OCI-LY1 (cell line): ENCODE data around the gene PLPPR2.

Experiments
- H2AFZ ChIP-seq: fragments of 200-600 bp; sonication (generic), shearing (Covaris generic); 2 replicates; pipeline ENCODE4 v1.6.0; 2014; ENCODE audit warnings: antibody characterized with exemption, mild to moderate bottlenecking, low read length
- H3F3A ChIP-seq: fragments of 200-600 bp; sonication (generic), shearing (Covaris generic); 2 replicates; pipeline ENCODE4 v1.6.0; 2014; ENCODE audit warnings: mild to moderate bottlenecking, antibody characterized with exemption, low read length, moderate library complexity; ENCODE audit not compliant: insufficient read depth
- H3K27ac ChIP-seq: fragments of 200-600 bp; sonication (generic); 2 replicates; pipeline ENCODE4 v1.5.1; 2014; ENCODE audit warnings: low read length, mixed run types, mild to moderate bottlenecking, low read depth; ENCODE audit not compliant: poor library complexity, severe bottlenecking
- H3K27me3 ChIP-seq: fragments of 200-600 bp; sonication (generic); 2 replicates; pipeline ENCODE4 v1.6.0; 2014; ENCODE audit warnings: antibody characterized with exemption, mild to moderate bottlenecking, low read length, moderate library complexity; ENCODE audit not compliant: insufficient read depth
- H3K36me3 ChIP-seq: fragments of 200-600 bp; sonication (generic); 2 replicates; pipeline ENCODE4 v1.6.1; 2014; ENCODE audit warnings: mild to moderate bottlenecking, antibody characterized with exemption, low read length, moderate library complexity, mixed read lengths; ENCODE audit not compliant: insufficient read depth
- H3K4me1 ChIP-seq: fragments of 200-600 bp; sonication (generic); 2 replicates; pipeline ENCODE4 v1.5.1; 2014; ENCODE audit warnings: mild to moderate bottlenecking, low read length, moderate library complexity; ENCODE audit not compliant: insufficient read depth, severe bottlenecking
- H3K4me2 ChIP-seq: fragments of 200-600 bp; sonication (generic), shearing (Covaris generic); 2 replicates; pipeline ENCODE4 v1.6.1; 2014; ENCODE audit warnings: low read length
- H3K4me3 ChIP-seq: fragments of 200-600 bp; sonication (generic); 2 replicates; pipeline ENCODE4 v1.5.1; 2014; ENCODE audit warnings: low read length, low read depth, mild to moderate bottlenecking, mixed read lengths; ENCODE audit not compliant: poor library complexity, severe bottlenecking
- H3K79me2 ChIP-seq: fragments of 200-600 bp; shearing (Covaris generic); 2 replicates; pipeline ENCODE4 v1.6.1; 2016; ENCODE audit warnings: mixed run types, low read length, mixed read lengths; ENCODE audit not compliant: insufficient read depth
- H3K9ac ChIP-seq: fragments of 200-600 bp; sonication (generic), shearing (Covaris generic); 2 replicates; pipeline ENCODE4 v1.6.1; 2014; ENCODE audit warnings: mild to moderate bottlenecking, low read length, mixed read lengths
- H3K9me2 ChIP-seq: fragments of 200-600 bp; sonication (generic), shearing (Covaris generic); 2 replicates; pipeline ENCODE4 v1.6.1; 2014; ENCODE audit warnings: low read depth, mild to moderate bottlenecking, low read length, mixed read lengths
- H3K9me3 ChIP-seq: fragments of 200-600 bp; shearing (Covaris generic); 2 replicates; pipeline ENCODE4 v1.6.1; 2014; ENCODE audit warnings: low read length, mixed read lengths
- H4K20me1 ChIP-seq: fragments of 200-600 bp; sonication (generic), shearing (Covaris generic); 2 replicates; pipeline ENCODE4 v1.6.0; 2016; ENCODE audit warnings: mild to moderate bottlenecking, low read length; ENCODE audit not compliant: insufficient read depth
- CTCF ChIP-seq: fragments of 200-600 bp; sonication (generic), shearing (Covaris generic); IDR thresholded peaks from 2 replicates; pipeline ENCODE4 v1.5.1; 2017; ENCODE audit warnings: mild to moderate bottlenecking, antibody characterized with exemption, low read length, moderate library complexity, mixed read lengths
- EZH2 ChIP-seq: fragments of 200-600 bp; sonication (generic), shearing (Covaris generic); IDR thresholded peaks from 2 replicates; pipeline ENCODE4 v1.8.0; 2017; ENCODE audit warnings: borderline replicate concordance, mixed run types, mild to moderate bottlenecking, antibody characterized with exemption, low read length, moderate library complexity, mixed read lengths

PLPPR2 gene

GRCh38 chr19:11370744-11371143 lies 15.5 kb downstream of the PLPPR2 start:
- no peak overlapping the region for H3K4me3 ChIP-seq
- H3K4me2 ChIP-seq, result no peak overlapping the region
- no peak overlapping the region for H3K9ac ChIP-seq
- no peak overlapping the region for H2AFZ ChIP-seq
- no peaks in the 10 kb centered on the region for H3K27me3 ChIP-seq
- H3K27ac ChIP-seq, result no peak overlapping the region
- no peaks in the 10 kb centered on the region for H3F3A ChIP-seq
- H3K4me1 ChIP-seq, result peaks cover 13% of the 10 kb centered on the region
- H3K36me3 ChIP-seq, result peaks cover 5% of the 10 kb centered on the region; the same call in 1 of the 2 replicates
- no peak for TF ChIP-seq CTCF
- no peak for TF ChIP-seq EZH2
- H3K79me2 ChIP-seq, result no peaks in the 10 kb centered on the region
- H4K20me1 ChIP-seq, result no peaks in the 10 kb centered on the region
- no peaks in the 10 kb centered on the region for H3K9me3 ChIP-seq
- no peaks in the 10 kb centered on the region for H3K9me2 ChIP-seq

- Histone ChIP-seq H2AFZ (no peak overlapping the region), H3K27me3 (no peaks in the 10 kb centered on the region), H3K9me2 (no peaks in the 10 kb centered on the region), H3K9me3 (no peaks in the 10 kb centered on the region), H3K27ac (no peak overlapping the region), H4K20me1 (no peaks in the 10 kb centered on the region), H3K9ac (peak overlapping the region; percentile 66; the same call in 1 of the 2 replicates), H3K4me1 (peaks cover 31% of the 10 kb centered on the region), H3K4me3 (peak overlapping the region; percentile 64), H3F3A (no peaks in the 10 kb centered on the region), H3K79me2 (no peaks in the 10 kb centered on the region), H3K4me2 (peak overlapping the region; percentile 84), H3K36me3 (peaks cover 10% of the 10 kb centered on the region; the same call in 1 of the 2 replicates)
- TF ChIP-seq CTCF (no peak), EZH2 (no peak)
These were observed 18.1 kb downstream of the PLPPR2 start for GRCh38 chr19:11373166-11373884.

- Histone ChIP-seq H3K9me3 (no peaks in the 10 kb centered on the region), H3K27ac (no peak overlapping the region), H3K36me3 (peaks cover 14% of the 10 kb centered on the region; the same call in 1 of the 2 replicates), H2AFZ (no peak overlapping the region), H3K27me3 (no peaks in the 10 kb centered on the region), H4K20me1 (no peaks in the 10 kb centered on the region), H3K4me2 (peak overlapping the region; percentile 84), H3K4me1 (peaks cover 31% of the 10 kb centered on the region), H3K4me3 (peak overlapping the region; percentile 64), H3K9me2 (no peaks in the 10 kb centered on the region), H3K9ac (peak overlapping the region; percentile 66), H3F3A (no peaks in the 10 kb centered on the region), H3K79me2 (no peaks in the 10 kb centered on the region)
- TF ChIP-seq CTCF (no peak), EZH2 (no peak)
These were observed 18.7 kb downstream of the PLPPR2 start for GRCh38 chr19:11373885-11374432.
